Thymus (tissue), 11 donors: ENCODE results near the gene ABCC2. TPM values are rescaled to one million over a fixed set of nuclear protein-coding genes. Genes with fewer than 3 reads are reported as not detected.

Experiments used
- DNase-seq, 9 donors: peaks; one replicate each; pipeline ENCODE4 v3.0.0-alpha.2; 2013; ENCODE audit warnings: low spot score in 9 of 9, low read depth in 6 of 9, missing footprints in 1 of 9
- H3K27ac ChIP-seq, 2 donors: one replicate each; pipeline ENCODE4 v1.5.1; 2013; ENCODE audit warnings: control low read depth in 1 of 2, low read depth in 1 of 2, low read length in 1 of 2, mild to moderate bottlenecking in 1 of 2, moderate library complexity in 1 of 2
- H3K27me3 ChIP-seq, 2 donors: one replicate each; pipeline ENCODE4 v1.5.1; 2013; ENCODE audit warnings: low read length in 1 of 2; ENCODE audit not compliant: control insufficient read depth in 2 of 2, insufficient read depth in 1 of 2
- H3K36me3 ChIP-seq, 2 donors: one replicate each; pipeline ENCODE4 v1.5.1; 2013; ENCODE audit warnings: low read length in 1 of 2, mild to moderate bottlenecking in 1 of 2, moderate library complexity in 1 of 2; ENCODE audit not compliant: control insufficient read depth in 2 of 2, insufficient read depth in 2 of 2
- H3K4me1 ChIP-seq, 2 donors: one replicate each; pipeline ENCODE4 v1.5.1; 2013; ENCODE audit warnings: low read length in 2 of 2; ENCODE audit not compliant: control insufficient read depth in 2 of 2, insufficient read depth in 2 of 2
- H3K4me3 ChIP-seq, 2 donors: one replicate each; pipeline ENCODE4 v1.5.1; 2013; ENCODE audit warnings: low read length in 2 of 2, control low read depth in 1 of 2, mild to moderate bottlenecking in 1 of 2
- H3K9me3 ChIP-seq, 2 donors: one replicate each; pipeline ENCODE4 v1.5.1; 2013; ENCODE audit warnings: low read length in 1 of 2, mild to moderate bottlenecking in 1 of 2; ENCODE audit not compliant: control insufficient read depth in 2 of 2, insufficient read depth in 1 of 2
- WGBS: extraction: QIAGEN DNeasy Blood & Tissue Kit; methylation state at CpG from one replicate; pipeline ENCODE4 v1.1.7; 2013; 5-methylcytosine and 5-hydroxymethylcytosine counted together
- polyA plus RNA-seq: library from polyadenylated mRNA; stranded (reverse); fragments of 200-250 nt; gene quantifications from one replicate; pipeline ENCODE4 v1.2.3, GENCODE V29; 2013
- total RNA-seq: library from RNA; stranded (reverse); fragments of 120-200 nt; gene quantifications from one replicate; pipeline ENCODE4 v1.2.4, GENCODE V29; 2013
- donor health status: healthy.

Gene ABCC2
- total and polyA plus RNA-seq, 2 donors, result 1.1 to 1.9 TPM

DNA sequence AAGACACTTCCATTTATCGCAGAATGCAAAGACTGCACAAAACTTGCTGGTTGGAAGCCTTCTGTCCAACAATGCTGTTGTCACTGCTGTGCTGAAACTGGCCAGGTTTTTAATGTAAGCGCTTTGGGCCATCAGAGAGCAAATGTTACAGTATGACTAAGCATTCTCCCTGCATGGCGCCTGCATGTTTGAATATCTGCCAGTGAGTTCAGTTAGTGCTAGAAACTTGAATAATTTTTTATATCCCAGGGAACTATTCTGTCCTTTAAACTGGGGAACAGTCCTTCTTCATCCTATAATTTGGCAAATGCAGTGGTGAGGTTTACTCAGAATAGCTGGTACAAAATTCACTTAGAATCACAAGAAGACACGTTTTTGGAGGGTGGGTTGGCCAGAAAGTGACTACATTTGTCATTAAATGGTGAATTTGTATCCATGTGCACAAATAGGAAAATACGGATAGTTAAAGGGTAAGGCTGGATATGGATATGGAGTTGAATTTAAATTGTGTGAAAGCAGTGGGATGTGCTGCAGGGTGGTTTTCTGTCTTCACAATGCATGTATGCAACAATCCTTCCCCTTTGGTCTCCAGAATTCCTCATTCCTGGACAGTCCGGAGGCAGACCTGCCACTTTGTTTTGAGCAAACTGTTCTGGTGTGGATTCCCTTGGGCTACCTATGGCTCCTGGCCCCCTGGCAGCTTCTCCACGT is 1.7 kb downstream of the ABCC2 start:
- no peaks in the 10 kb centered on the region for H3K36me3 ChIP-seq
- H3K27me3 ChIP-seq, result no peaks in the 10 kb centered on the region
- H3K4me1 ChIP-seq, result peaks cover 0 to 7% of the 10 kb centered on the region in 2 donors
- no peak overlapping the region for H3K27ac ChIP-seq
- 94% methylated on average over 7 of the region's 7 CpGs for WGBS
- no peaks in the 10 kb centered on the region for H3K9me3 ChIP-seq
- DNase-seq, result no peak
- H3K4me3 ChIP-seq, result no peak overlapping the region

DNA sequence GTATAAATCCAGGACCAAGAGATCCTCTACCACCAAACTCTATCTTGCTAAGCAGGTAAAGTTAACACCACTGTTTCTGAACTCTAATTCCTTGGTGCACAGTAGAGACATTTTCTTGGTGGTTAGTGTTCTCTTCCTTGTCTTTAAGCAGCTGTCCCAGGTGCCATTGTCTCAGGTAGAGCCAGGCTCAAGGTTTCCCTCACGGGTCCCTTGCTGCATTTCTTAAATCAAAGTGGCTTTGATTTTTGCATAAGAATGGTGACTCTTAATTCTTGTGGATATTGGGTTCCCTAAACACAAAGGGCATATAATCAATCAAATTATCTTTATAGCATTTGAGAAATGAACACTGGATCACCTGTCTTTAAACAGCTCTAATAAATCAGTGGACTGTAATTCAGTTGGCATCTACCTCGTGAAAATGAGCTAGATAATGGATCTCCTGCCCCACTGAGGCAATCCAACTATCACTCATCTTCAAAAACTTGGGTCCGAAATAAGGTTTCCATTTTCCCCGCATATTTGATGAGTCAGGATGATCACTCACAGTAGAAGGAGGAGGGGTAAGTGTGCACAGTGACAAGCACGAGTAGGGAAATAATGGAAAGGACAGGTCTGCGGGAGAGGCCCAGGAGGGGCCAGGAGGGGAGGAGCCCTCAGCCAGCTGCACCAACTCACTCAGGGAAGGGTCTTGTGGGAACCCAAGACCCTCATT is 2.4 kb downstream of the ABCC2 start:
- H3K27ac ChIP-seq, result no peak overlapping the region
- no peak overlapping the region for H3K4me3 ChIP-seq
- no peak for DNase-seq
- H3K9me3 ChIP-seq, result no peaks in the 10 kb centered on the region
- peaks cover 0 to 1% of the 10 kb centered on the region in 2 donors for H3K4me1 ChIP-seq
- WGBS, result 97% methylated on average over 6 of the region's 6 CpGs
- no peaks in the 10 kb centered on the region for H3K36me3 ChIP-seq
- H3K27me3 ChIP-seq, result no peaks in the 10 kb centered on the region

DNA sequence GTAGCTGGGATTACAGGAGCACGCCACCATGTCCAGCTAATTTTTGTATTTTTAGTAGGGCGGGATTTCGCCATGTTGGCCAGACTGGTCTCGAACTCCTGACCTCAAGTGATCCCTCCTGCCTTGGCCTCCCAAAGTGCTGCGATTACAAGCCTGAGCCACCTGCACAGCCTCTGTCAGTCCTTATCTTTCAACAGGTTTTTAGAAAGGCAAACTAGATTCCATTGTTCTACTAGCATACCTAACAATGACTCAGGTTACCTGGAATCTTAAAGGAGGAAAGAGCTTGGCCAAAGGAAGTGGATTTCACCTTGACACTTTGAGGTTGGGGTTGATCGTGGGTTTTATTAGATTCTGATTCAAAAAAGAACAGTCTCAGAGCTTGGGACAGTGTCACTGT is 3.2 kb downstream of the ABCC2 start:
- DNase-seq, result no peak
- Histone ChIP-seq H3K27me3 (no peaks in the 10 kb centered on the region), H3K36me3 (no peaks in the 10 kb centered on the region), H3K27ac (no peak overlapping the region), H3K4me3 (no peak overlapping the region), H3K9me3 (no peaks in the 10 kb centered on the region), H3K4me1 (no peaks in the 10 kb centered on the region)
- WGBS, result 97% methylated on average over 6 of the region's 6 CpGs

DNA sequence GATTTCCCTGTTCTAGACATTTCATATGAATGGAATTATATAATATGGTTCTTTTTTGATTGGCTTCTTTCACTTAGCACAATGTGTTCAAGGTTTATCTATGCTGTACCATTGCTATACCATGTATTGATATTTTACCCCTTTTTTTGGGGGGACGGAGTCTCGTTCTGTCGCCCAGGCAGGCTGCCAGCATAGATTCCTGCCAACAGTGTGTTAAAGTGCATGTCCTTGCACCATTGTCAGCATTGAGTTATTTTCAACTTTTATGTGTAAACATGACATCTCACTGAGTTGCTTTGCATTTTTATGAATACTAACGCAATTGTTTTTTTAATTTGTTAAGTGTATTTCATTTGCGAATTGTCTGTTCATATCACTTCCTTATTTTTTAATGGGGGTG is 4.9 kb downstream of the ABCC2 start:
- Histone ChIP-seq H3K4me3 (no peak overlapping the region), H3K36me3 (no peaks in the 10 kb centered on the region), H3K27me3 (no peaks in the 10 kb centered on the region), H3K4me1 (no peaks in the 10 kb centered on the region), H3K9me3 (no peaks in the 10 kb centered on the region), H3K27ac (no peak overlapping the region)
- no peak for DNase-seq
- WGBS, result 98% methylated on average over 5 of the region's 5 CpGs

DNA sequence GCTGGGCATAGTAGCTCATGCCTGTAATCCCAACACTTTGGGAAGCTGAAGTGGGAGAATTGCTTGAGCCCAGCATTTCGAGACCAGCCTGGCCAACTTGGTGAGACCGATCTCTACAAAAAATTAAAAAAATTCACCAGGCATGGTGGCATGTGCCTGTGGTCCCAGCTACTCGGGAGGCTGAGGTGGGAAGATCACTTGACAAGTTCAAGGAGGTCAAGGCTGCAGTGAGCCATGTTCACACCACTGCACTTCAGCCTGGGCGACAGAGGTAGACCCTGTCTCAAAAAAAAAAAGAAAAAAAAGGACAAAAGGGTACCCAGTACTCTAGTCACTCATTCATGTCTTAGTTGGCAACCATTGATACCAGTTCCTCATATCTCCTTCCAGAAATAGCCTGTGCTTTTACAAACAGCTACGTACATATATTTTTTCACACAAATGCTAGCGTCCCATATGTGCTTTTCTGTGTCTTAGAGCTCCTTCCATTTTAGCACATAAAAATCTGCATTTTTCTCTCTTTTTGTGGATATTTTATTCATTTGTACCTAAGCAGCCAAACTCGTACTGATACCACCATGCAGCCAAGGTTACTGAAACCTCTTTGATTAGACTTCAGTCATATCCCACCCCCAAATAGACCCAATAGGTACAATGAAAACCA is 5.5 kb downstream of the ABCC2 start:
- H3K27me3 ChIP-seq, result no peaks in the 10 kb centered on the region
- no peaks in the 10 kb centered on the region for H3K4me1 ChIP-seq
- no peak for DNase-seq
- H3K27ac ChIP-seq, result no peak overlapping the region
- H3K4me3 ChIP-seq, result no peak overlapping the region
- H3K36me3 ChIP-seq, result no peaks in the 10 kb centered on the region
- H3K9me3 ChIP-seq, result no peaks in the 10 kb centered on the region
- 95% methylated on average over 7 of the region's 7 CpGs for WGBS

DNA sequence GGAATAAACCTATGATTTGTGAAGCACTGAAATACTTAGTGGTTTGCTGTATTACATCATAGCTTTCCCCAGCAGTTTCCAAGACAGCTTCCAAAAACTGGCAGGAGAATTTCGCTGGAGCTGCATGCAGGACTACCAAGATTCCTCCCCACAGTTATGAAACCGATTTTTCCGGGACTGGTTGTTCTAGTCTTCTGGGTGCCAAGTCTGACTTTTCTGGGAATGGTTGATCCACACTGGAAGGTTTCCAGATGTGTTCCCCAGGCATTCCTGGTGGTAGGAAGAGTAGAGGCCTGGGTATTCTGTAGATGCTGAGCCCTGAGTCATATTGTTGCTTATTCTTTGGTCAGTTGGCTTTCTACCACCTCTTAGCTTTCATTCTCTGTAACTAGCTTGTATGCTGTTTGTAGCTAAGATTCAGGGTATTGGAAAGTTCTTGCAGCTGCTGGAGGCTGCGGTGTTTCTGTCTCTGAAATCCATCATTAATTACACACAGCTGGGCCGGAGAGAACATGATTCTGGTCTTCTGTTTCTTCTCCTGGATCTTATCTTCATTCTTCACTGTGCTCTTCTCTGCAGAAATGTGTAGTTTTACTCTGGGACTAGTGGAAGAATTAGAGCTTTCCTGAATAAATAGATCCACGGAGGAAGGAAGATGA is 6.3 kb downstream of the ABCC2 start:
- 97% methylated on average over 6 of the region's 6 CpGs for WGBS
- DNase-seq, result no peak
- Histone ChIP-seq H3K27ac (no peak overlapping the region), H3K27me3 (no peaks in the 10 kb centered on the region), H3K4me1 (no peaks in the 10 kb centered on the region), H3K4me3 (no peak overlapping the region), H3K9me3 (no peaks in the 10 kb centered on the region), H3K36me3 (no peaks in the 10 kb centered on the region)

DNA sequence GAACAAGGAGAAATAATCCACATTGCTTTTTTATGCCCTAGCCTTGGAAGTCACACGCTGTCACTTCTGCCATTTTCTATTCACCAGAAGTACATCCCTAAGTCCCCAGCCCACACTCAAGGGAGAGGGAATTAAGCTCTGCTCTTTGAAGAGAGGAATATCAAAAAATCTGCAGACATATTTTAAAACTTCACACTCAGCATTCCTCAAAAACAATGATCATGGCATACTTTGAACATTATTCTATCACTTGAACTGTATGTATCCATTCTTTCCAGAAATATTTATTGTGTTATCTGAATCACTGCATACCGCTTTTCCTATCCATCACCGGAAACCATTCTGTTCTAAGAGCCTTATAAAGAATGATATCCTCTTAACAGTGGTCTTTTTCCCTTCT is 9.4 kb downstream of the ABCC2 start:
- no peak for DNase-seq
- H3K9me3 ChIP-seq, result no peaks in the 10 kb centered on the region
- no peaks in the 10 kb centered on the region for H3K4me1 ChIP-seq
- H3K27me3 ChIP-seq, result no peaks in the 10 kb centered on the region
- H3K27ac ChIP-seq, result no peak overlapping the region
- no peak overlapping the region for H3K4me3 ChIP-seq
- no peaks in the 10 kb centered on the region for H3K36me3 ChIP-seq
- 99% methylated on average over 3 of the region's 3 CpGs for WGBS

DNA sequence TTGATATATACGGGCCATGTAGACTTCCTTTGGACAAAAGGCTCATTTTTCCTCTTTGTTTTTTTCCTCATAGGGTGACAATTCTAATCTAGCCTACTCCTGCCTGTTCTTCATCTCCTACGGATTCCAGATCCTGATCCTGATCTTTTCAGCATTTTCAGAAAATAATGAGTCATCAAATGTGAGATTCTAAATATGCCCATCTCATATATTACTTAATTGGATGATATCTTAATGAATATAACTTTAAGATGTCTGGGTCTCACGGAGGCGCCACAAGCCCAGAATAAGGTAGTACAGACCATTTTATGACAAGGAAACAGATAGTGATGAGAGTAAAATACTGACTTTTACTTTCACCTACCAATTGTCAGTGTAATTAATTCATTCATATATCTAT is 11.4 kb downstream of the ABCC2 start:
- Histone ChIP-seq H3K27ac (no peak overlapping the region), H3K4me3 (no peak overlapping the region), H3K27me3 (no peaks in the 10 kb centered on the region), H3K36me3 (no peaks in the 10 kb centered on the region), H3K9me3 (no peaks in the 10 kb centered on the region), H3K4me1 (no peaks in the 10 kb centered on the region)
- DNase-seq, result no peak
- 99% methylated on average over 4 of the region's 4 CpGs for WGBS

DNA sequence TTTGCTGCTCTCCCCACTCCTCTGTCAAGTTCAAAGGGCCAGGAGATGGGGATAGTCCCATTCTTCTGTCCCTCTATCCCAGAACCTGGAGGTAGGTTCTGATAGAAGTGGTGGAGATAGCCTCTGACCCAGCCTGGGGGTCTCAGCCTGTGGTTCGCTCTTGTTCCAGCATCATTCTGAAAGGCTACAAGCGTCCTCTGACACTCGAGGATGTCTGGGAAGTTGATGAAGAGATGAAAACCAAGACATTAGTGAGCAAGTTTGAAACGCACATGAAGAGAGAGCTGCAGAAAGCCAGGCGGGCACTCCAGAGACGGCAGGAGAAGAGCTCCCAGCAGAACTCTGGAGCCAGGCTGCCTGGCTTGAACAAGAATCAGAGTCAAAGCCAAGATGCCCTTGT is 14.5 kb downstream of the ABCC2 start:
- Histone ChIP-seq H3K4me1 (no peaks in the 10 kb centered on the region), H3K36me3 (no peaks in the 10 kb centered on the region), H3K27ac (no peak overlapping the region), H3K9me3 (no peaks in the 10 kb centered on the region), H3K27me3 (no peaks in the 10 kb centered on the region), H3K4me3 (no peak overlapping the region)
- no peak for DNase-seq
- 96% methylated on average over 6 of the region's 6 CpGs for WGBS
